IMR-90 (cell line): ENCODE data around the gene HRC. TPM values are rescaled to one million over a fixed set of nuclear protein-coding genes. Genes with fewer than 3 reads are reported as not detected.

ENCODE experiments used
- ATAC-seq: fragments of 200-7000 bp; cut with Tn5 transposase; 2 replicates; pipeline ENCODE4 v1.9.1; 2020; ENCODE audit warnings: low read depth, mild to moderate bottlenecking, moderate library complexity
- BruUV-seq: library from RNA; stranded (reverse); fragments of 400-500 nt; replicated peaks from 2 replicates; lab custom pipeline; 2021; lab: Mats Ljungman, UMichigan
- CTCF ChIA-PET: fragments of 300-600 bp; formaldehyde crosslinking; extraction: SDS; loops from one replicate; lab custom pipeline; 2021; ENCODE audit warnings: antibody characterized with exemption; lab: Yijun Ruan, JAX
- POLR2A ChIA-PET: fragments of 300-600 bp; sonication (Branson Sonifier 250); formaldehyde crosslinking; loops from one replicate; lab custom pipeline; 2022; ENCODE audit warnings: antibody characterized with exemption; ENCODE audit not compliant: unreplicated experiment; lab: Charles Lee
- DNase-seq: peaks from one replicate; pipeline ENCODE4 v3.0.0; 2013
- H2AFZ ChIP-seq: replicated peaks from 2 replicates; pipeline ENCODE3; 2013; ENCODE audit warnings: low read length, mild to moderate bottlenecking; ENCODE audit not compliant: poor library complexity
- H2AK5ac ChIP-seq: 2 replicates; pipeline ENCODE4 v1.6.1; 2013; ENCODE audit warnings: low read depth, low read length, inconsistent platforms
- H2AK9ac ChIP-seq: replicated peaks from 2 replicates; pipeline ENCODE3; 2013; ENCODE audit warnings: mild to moderate bottlenecking, low read depth, low read length, moderate library complexity; ENCODE audit not compliant: poor library complexity
- H2BK120ac ChIP-seq: 2 replicates; pipeline ENCODE4 v1.6.1; 2013; ENCODE audit warnings: low read depth, low read length, inconsistent platforms
- H2BK15ac ChIP-seq: 3 replicates; pipeline ENCODE4 v1.6.1; 2013; ENCODE audit warnings: low read depth, low read length, inconsistent platforms
- H2BK20ac ChIP-seq: 2 replicates; pipeline ENCODE4 v1.6.1; 2013; ENCODE audit warnings: low read depth, mild to moderate bottlenecking, inconsistent platforms, low read length, moderate library complexity
- H2BK5ac ChIP-seq: 2 replicates; pipeline ENCODE4 v1.6.1; 2013; ENCODE audit warnings: mild to moderate bottlenecking, low read depth, low read length, inconsistent platforms; ENCODE audit not compliant: poor library complexity, severe bottlenecking
- H3K14ac ChIP-seq: replicated peaks from 2 replicates; pipeline ENCODE4 v1.6.1; 2013; ENCODE audit warnings: low read depth, low read length, inconsistent platforms
- H3K18ac ChIP-seq: 2 replicates; pipeline ENCODE4 v1.6.1; 2013; ENCODE audit warnings: low read depth, low read length, control low read depth
- H3K23ac ChIP-seq: 2 replicates; pipeline ENCODE4 v1.6.1; 2013; ENCODE audit warnings: low read depth, low read length, inconsistent platforms
- H3K27ac ChIP-seq: 2 replicates; pipeline ENCODE4 v1.5.1; 2013; ENCODE audit warnings: mild to moderate bottlenecking, control low read depth, low read length; ENCODE audit not compliant: insufficient read depth
- H3K27me3 ChIP-seq: 2 replicates; pipeline ENCODE4 v1.6.1; 2013; ENCODE audit warnings: low read length; ENCODE audit not compliant: control insufficient read depth, insufficient read depth
- H3K36me3 ChIP-seq: 2 replicates; pipeline ENCODE4 v1.6.1; 2013; ENCODE audit warnings: low read length, mixed read lengths; ENCODE audit not compliant: control insufficient read depth, insufficient read depth
- H3K4ac ChIP-seq: 2 replicates; pipeline ENCODE4 v1.6.1; 2013; ENCODE audit warnings: low read depth, low read length, inconsistent platforms
- H3K4me1 ChIP-seq: 2 replicates; pipeline ENCODE4 v1.6.1; 2013; ENCODE audit warnings: low read length, mixed read lengths; ENCODE audit not compliant: control insufficient read depth, insufficient read depth
- H3K4me2 ChIP-seq: 2 replicates; pipeline ENCODE4 v1.6.1; 2013; ENCODE audit warnings: low read depth, mild to moderate bottlenecking, control low read depth, low read length, moderate library complexity
- H3K4me3 ChIP-seq: 2 replicates; pipeline ENCODE4 v1.5.1; 2013; ENCODE audit warnings: low read depth, mild to moderate bottlenecking, control low read depth, low read length, moderate library complexity; ENCODE audit not compliant: insufficient read depth
- H3K56ac ChIP-seq: 2 replicates; pipeline ENCODE4 v1.6.1; 2013; ENCODE audit warnings: low read length, inconsistent platforms; ENCODE audit not compliant: insufficient read depth; ENCODE audit errors: extremely low read depth
- H3K79me1 ChIP-seq, 2 experiments: 2 replicates each; pipeline ENCODE4 v1.6.1; 2013; ENCODE audit warnings: low read length in 2 of 2, inconsistent platforms in 1 of 2, low read depth in 1 of 2
- H3K9ac ChIP-seq: 2 replicates; pipeline ENCODE4 v1.6.1; 2013; ENCODE audit warnings: low read depth, low read length, control low read depth
- H3K9me1 ChIP-seq: 2 replicates; pipeline ENCODE4 v1.6.1; 2013; ENCODE audit warnings: low read length, inconsistent platforms; ENCODE audit not compliant: insufficient read depth
- H3K9me3 ChIP-seq: 2 replicates; pipeline ENCODE4 v1.6.1; 2013; ENCODE audit warnings: low read length; ENCODE audit not compliant: control insufficient read depth, insufficient read depth
- H4K20me1 ChIP-seq: 2 replicates; pipeline ENCODE4 v1.6.1; 2013; ENCODE audit warnings: low read length, inconsistent platforms; ENCODE audit not compliant: insufficient read depth
- H4K5ac ChIP-seq: 2 replicates; pipeline ENCODE4 v1.6.1; 2013; ENCODE audit warnings: mild to moderate bottlenecking, low read depth, low read length, control low read depth
- H4K8ac ChIP-seq, 2 experiments: 2 replicates each; pipeline ENCODE4 v1.6.1; 2013; ENCODE audit warnings: low read depth in 2 of 2, low read length in 2 of 2, control low read depth in 1 of 2, inconsistent platforms in 1 of 2
- H4K91ac ChIP-seq: 2 replicates; pipeline ENCODE4 v1.6.1; 2013; ENCODE audit warnings: low read depth, low read length, inconsistent platforms; ENCODE audit not compliant: insufficient read depth
- CHD1 ChIP-seq: IDR thresholded peaks from 2 replicates; pipeline ENCODE4 v1.6.1; 2012; ENCODE audit warnings: low read depth, low read length, improper control_type of control experiment
- MAFK ChIP-seq: IDR thresholded peaks from 2 replicates; pipeline ENCODE4 v1.6.1; 2012; ENCODE audit warnings: low read depth, low read length, improper control_type of control experiment
- MAZ ChIP-seq: IDR thresholded peaks from 2 replicates; pipeline ENCODE4 v1.6.1; 2012; ENCODE audit warnings: low read depth, mild to moderate bottlenecking, low read length, improper control_type of control experiment, moderate library complexity, borderline replicate concordance
- MXI1 ChIP-seq: IDR thresholded peaks from 2 replicates; pipeline ENCODE4 v1.6.1; 2012; ENCODE audit warnings: low read depth, mild to moderate bottlenecking, low read length, moderate library complexity, borderline replicate concordance
- POLR2A ChIP-seq: IDR thresholded peaks from 2 replicates; pipeline ENCODE4 v1.6.1; 2012; ENCODE audit warnings: mild to moderate bottlenecking, low read depth, low read length
- RAD21 ChIP-seq: IDR thresholded peaks from 2 replicates; pipeline ENCODE4 v1.6.1; 2012; ENCODE audit warnings: low read length, improper control_type of control experiment
- WGBS, 2 experiments: methylation state at CpG; one replicate each; pipeline versions ENCODE4 v1.1.5 to v1.1.7; 2013; ENCODE audit warnings: missing lambda C conversion rate in 2 of 2; ENCODE audit not compliant: insufficient read length in 1 of 2; ENCODE audit errors: extremely low coverage in 2 of 2; 5-methylcytosine and 5-hydroxymethylcytosine counted together
- dilution Hi-C: fragments of 300-500 bp; cut with HindIII; formaldehyde crosslinking; loops from one replicate; pipeline ENCODE4 v1.14.3; 2018; ENCODE audit warnings: low sequenced_read_pairs; ENCODE audit not compliant: unreplicated experiment
- in situ Hi-C: fragments of 300-500 bp; cut with MboI; formaldehyde crosslinking; loops from 3 replicates; pipeline ENCODE4 v1.14.3; 2019; ENCODE audit warnings: low sequenced_read_pairs, inconsistent platforms, mixed read lengths
- intact Hi-C: fragments of 100-400 bp; cut with micrococcal nuclease; formaldehyde crosslinking; loops from 2 replicates; pipeline ENCODE4 v1.10.0; 2022
- polyA plus RNA-seq, 3 experiments: library from polyadenylated mRNA; depleted of rRNA; stranded (reverse); fragments of >200 nt; gene quantifications; 2 replicates each; pipeline ENCODE4 v1.2.3, GENCODE V29; 2012; ENCODE audit warnings: low replicate concordance in 1 of 3
- total RNA-seq: library from RNA; depleted of rRNA; stranded (reverse); fragments of >200 nt; gene quantifications from 2 replicates; pipeline ENCODE4 v1.2.3, GENCODE V29; 2012

HRC gene
- total and polyA plus RNA-seq, 2 of the 4 experiments (the other 2 are of a cell fraction) = 0.03 TPM; not detected in 1

- ChIA-PET CTCF (no interaction called here), POLR2A (no interaction called here)
- H3K27ac ChIP-seq = no peak overlapping the region
- H3K9me3 ChIP-seq = no peaks in the 10 kb centered on the region
- in situ Hi-C loops = no loop called here
- H3K4me3 ChIP-seq = no peak overlapping the region
- H2BK120ac ChIP-seq = no peak overlapping the region
- no peak for DNase-seq
- H2BK5ac ChIP-seq = no peak overlapping the region
- no peaks in the 10 kb centered on the region for H3K4me1 ChIP-seq
- no peak overlapping the region for H2BK20ac ChIP-seq
- H2AK5ac ChIP-seq = no peak overlapping the region
- intact Hi-C loops = no loop called here
- no peak overlapping the region for H3K56ac ChIP-seq
- H3K23ac ChIP-seq = no peak overlapping the region
- 83% methylated on average over 10 of the region's 21 CpGs; no CpG with 5 or more reads in 1 of the 2 experiments for WGBS, 2 experiments
- TF ChIP-seq POLR2A = no peak
- no peak for TF ChIP-seq MXI1
- TF ChIP-seq MAZ = no peak
- TF ChIP-seq CHD1 = no peak
- TF ChIP-seq RAD21 = no peak
- TF ChIP-seq MAFK = no peak
- no peak overlapping the region for H4K91ac ChIP-seq
- peaks cover 36% of the 10 kb centered on the region for H3K36me3 ChIP-seq
- no peak overlapping the region for H2BK15ac ChIP-seq
- dilution Hi-C loops = no loop called here
- H4K5ac ChIP-seq = no peak overlapping the region
- H3K18ac ChIP-seq = no peak overlapping the region
- H4K20me1 ChIP-seq = no peaks in the 10 kb centered on the region
- ATAC-seq = no peak
- no peak overlapping the region for H3K4ac ChIP-seq
- no peak overlapping the region for H4K8ac ChIP-seq
- no TSS peak for BruUV-seq
- H3K4me2 ChIP-seq = no peak overlapping the region
- no peak overlapping the region for H2AFZ ChIP-seq
- 0 out of 2 replicates have a peak, but pooled peaks cover 2% of the 10 kb centered on the region for H3K9me1 ChIP-seq
- H3K27me3 ChIP-seq = no peaks in the 10 kb centered on the region
- no peak overlapping the region for H3K9ac ChIP-seq
- no peak overlapping the region for H3K14ac ChIP-seq
- no peaks in the 10 kb centered on the region for H3K79me1 ChIP-seq
- no peak overlapping the region for H2AK9ac ChIP-seq
Observed at GRCh38 chr19:49188626-49189200, 33.5 kb upstream of the HRC start.
